OCI-LY1 (cell line): ENCODE measurements around the gene DRGX.

Source experiments
- H2AFZ ChIP-seq: fragments of 200-600 bp; sonication (generic), shearing (Covaris generic); 2 replicates; pipeline ENCODE4 v1.6.0; 2014; ENCODE audit warnings: antibody characterized with exemption, mild to moderate bottlenecking, low read length
- H3F3A ChIP-seq: fragments of 200-600 bp; sonication (generic), shearing (Covaris generic); 2 replicates; pipeline ENCODE4 v1.6.0; 2014; ENCODE audit warnings: mild to moderate bottlenecking, antibody characterized with exemption, low read length, moderate library complexity; ENCODE audit not compliant: insufficient read depth
- H3K27ac ChIP-seq: fragments of 200-600 bp; sonication (generic); 2 replicates; pipeline ENCODE4 v1.5.1; 2014; ENCODE audit warnings: low read length, mixed run types, mild to moderate bottlenecking, low read depth; ENCODE audit not compliant: poor library complexity, severe bottlenecking
- H3K27me3 ChIP-seq: fragments of 200-600 bp; sonication (generic); 2 replicates; pipeline ENCODE4 v1.6.0; 2014; ENCODE audit warnings: antibody characterized with exemption, mild to moderate bottlenecking, low read length, moderate library complexity; ENCODE audit not compliant: insufficient read depth
- H3K36me3 ChIP-seq: fragments of 200-600 bp; sonication (generic); 2 replicates; pipeline ENCODE4 v1.6.1; 2014; ENCODE audit warnings: mild to moderate bottlenecking, antibody characterized with exemption, low read length, moderate library complexity, mixed read lengths; ENCODE audit not compliant: insufficient read depth
- H3K4me1 ChIP-seq: fragments of 200-600 bp; sonication (generic); 2 replicates; pipeline ENCODE4 v1.5.1; 2014; ENCODE audit warnings: mild to moderate bottlenecking, low read length, moderate library complexity; ENCODE audit not compliant: insufficient read depth, severe bottlenecking
- H3K4me2 ChIP-seq: fragments of 200-600 bp; sonication (generic), shearing (Covaris generic); 2 replicates; pipeline ENCODE4 v1.6.1; 2014; ENCODE audit warnings: low read length
- H3K4me3 ChIP-seq: fragments of 200-600 bp; sonication (generic); 2 replicates; pipeline ENCODE4 v1.5.1; 2014; ENCODE audit warnings: low read length, low read depth, mild to moderate bottlenecking, mixed read lengths; ENCODE audit not compliant: poor library complexity, severe bottlenecking
- H3K79me2 ChIP-seq: fragments of 200-600 bp; shearing (Covaris generic); 2 replicates; pipeline ENCODE4 v1.6.1; 2016; ENCODE audit warnings: mixed run types, low read length, mixed read lengths; ENCODE audit not compliant: insufficient read depth
- H3K9ac ChIP-seq: fragments of 200-600 bp; sonication (generic), shearing (Covaris generic); 2 replicates; pipeline ENCODE4 v1.6.1; 2014; ENCODE audit warnings: mild to moderate bottlenecking, low read length, mixed read lengths
- H3K9me2 ChIP-seq: fragments of 200-600 bp; sonication (generic), shearing (Covaris generic); 2 replicates; pipeline ENCODE4 v1.6.1; 2014; ENCODE audit warnings: low read depth, mild to moderate bottlenecking, low read length, mixed read lengths
- H3K9me3 ChIP-seq: fragments of 200-600 bp; shearing (Covaris generic); 2 replicates; pipeline ENCODE4 v1.6.1; 2014; ENCODE audit warnings: low read length, mixed read lengths
- H4K20me1 ChIP-seq: fragments of 200-600 bp; sonication (generic), shearing (Covaris generic); 2 replicates; pipeline ENCODE4 v1.6.0; 2016; ENCODE audit warnings: mild to moderate bottlenecking, low read length; ENCODE audit not compliant: insufficient read depth
- EZH2 ChIP-seq: fragments of 200-600 bp; sonication (generic), shearing (Covaris generic); IDR thresholded peaks from 2 replicates; pipeline ENCODE4 v1.8.0; 2017; ENCODE audit warnings: borderline replicate concordance, mixed run types, mild to moderate bottlenecking, antibody characterized with exemption, low read length, moderate library complexity, mixed read lengths
- TF ChIP-seq, protein P1 (sequence below): fragments of 200-600 bp; sonication (generic), shearing (Covaris generic); IDR thresholded peaks from 2 replicates; pipeline ENCODE4 v1.5.1; 2017; ENCODE audit warnings: mild to moderate bottlenecking, antibody characterized with exemption, low read length, moderate library complexity, mixed read lengths

Gene DRGX

DNA sequence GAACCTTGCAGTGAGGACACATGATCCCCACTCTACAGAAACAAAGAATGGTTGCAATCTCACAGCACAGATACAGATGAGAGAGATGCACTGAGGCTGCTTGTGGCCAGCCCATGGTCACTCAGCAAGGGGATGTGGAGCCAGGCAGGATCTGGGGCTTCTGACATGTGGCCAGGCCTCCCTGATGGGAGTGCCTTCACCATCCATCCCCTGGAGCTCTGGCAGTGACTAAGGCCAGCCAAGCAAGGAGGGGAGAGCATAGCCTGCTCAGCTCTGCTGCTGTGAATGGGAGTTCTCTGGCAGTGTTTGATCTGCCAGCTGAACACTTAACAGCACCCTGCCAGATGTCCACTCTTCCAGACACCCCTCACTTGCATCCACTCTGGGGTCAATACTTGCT is 77.1 kb downstream of the DRGX start:
- Histone ChIP-seq H2AFZ (no peak overlapping the region), H3K27ac (no peak overlapping the region), H3K9ac (no peak overlapping the region), H3K36me3 (no peaks in the 10 kb centered on the region), H4K20me1 (no peaks in the 10 kb centered on the region), H3K4me1 (no peaks in the 10 kb centered on the region), H3K79me2 (no peaks in the 10 kb centered on the region), H3K4me3 (no peak overlapping the region), H3F3A (no peaks in the 10 kb centered on the region), H3K9me3 (no peaks in the 10 kb centered on the region), H3K4me2 (no peak overlapping the region), H3K27me3 (no peaks in the 10 kb centered on the region), H3K9me2 (no peaks in the 10 kb centered on the region)
- TF ChIP-seq EZH2, result no peak
- TF ChIP-seq, protein P1, sequence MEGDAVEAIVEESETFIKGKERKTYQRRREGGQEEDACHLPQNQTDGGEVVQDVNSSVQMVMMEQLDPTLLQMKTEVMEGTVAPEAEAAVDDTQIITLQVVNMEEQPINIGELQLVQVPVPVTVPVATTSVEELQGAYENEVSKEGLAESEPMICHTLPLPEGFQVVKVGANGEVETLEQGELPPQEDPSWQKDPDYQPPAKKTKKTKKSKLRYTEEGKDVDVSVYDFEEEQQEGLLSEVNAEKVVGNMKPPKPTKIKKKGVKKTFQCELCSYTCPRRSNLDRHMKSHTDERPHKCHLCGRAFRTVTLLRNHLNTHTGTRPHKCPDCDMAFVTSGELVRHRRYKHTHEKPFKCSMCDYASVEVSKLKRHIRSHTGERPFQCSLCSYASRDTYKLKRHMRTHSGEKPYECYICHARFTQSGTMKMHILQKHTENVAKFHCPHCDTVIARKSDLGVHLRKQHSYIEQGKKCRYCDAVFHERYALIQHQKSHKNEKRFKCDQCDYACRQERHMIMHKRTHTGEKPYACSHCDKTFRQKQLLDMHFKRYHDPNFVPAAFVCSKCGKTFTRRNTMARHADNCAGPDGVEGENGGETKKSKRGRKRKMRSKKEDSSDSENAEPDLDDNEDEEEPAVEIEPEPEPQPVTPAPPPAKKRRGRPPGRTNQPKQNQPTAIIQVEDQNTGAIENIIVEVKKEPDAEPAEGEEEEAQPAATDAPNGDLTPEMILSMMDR, result no peak

DNA sequence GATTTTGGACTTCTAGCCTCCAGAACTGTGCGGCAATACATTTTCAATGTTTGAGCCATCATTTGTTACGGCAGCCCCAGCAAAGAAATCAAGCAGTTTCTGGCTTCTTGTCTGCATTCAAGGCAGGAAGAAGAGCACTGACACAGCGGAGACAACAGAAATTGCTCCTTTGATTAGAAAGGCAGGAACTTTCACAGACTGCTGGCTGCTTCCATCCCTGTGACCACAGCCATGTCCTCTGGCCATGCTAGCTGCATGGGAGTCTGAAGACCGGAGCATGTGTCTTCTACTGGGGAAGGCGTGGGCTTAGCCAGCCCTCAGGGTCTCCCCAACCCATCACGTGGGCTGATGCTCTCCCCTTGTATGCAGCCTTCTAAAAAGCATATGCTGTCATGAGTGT is 77.9 kb downstream of the DRGX start:
- H3K9me2 ChIP-seq, result no peaks in the 10 kb centered on the region
- H2AFZ ChIP-seq, result no peak overlapping the region
- H3K27me3 ChIP-seq, result no peaks in the 10 kb centered on the region
- H4K20me1 ChIP-seq, result no peaks in the 10 kb centered on the region
- TF ChIP-seq EZH2, result no peak
- TF ChIP-seq, protein P1, result no peak
- H3K79me2 ChIP-seq, result no peaks in the 10 kb centered on the region
- no peak overlapping the region for H3K4me2 ChIP-seq
- H3K4me3 ChIP-seq, result no peak overlapping the region
- H3K4me1 ChIP-seq, result no peaks in the 10 kb centered on the region
- H3K9me3 ChIP-seq, result no peaks in the 10 kb centered on the region
- H3K36me3 ChIP-seq, result no peaks in the 10 kb centered on the region
- no peaks in the 10 kb centered on the region for H3F3A ChIP-seq
- H3K9ac ChIP-seq, result no peak overlapping the region
- no peak overlapping the region for H3K27ac ChIP-seq

DNA sequence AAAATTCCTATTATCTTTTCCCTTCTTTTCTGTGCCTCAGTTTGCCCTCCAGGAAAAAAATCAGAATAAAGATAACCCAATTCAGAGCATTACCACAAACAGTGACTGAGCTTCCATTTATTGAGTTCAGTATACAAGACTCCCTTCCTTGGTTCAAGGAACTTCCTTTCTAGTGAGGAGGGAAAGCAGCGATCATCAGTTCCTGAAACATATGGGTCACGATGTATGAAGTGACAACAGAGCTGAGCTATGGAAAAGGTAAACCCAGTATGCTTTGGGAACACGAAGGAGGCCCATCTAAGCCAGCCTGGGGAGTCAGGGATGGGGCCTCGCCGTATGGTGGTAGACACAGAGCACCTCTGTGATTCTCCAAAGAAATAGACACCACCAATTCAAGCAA is 81.1 kb downstream of the DRGX start:
- Histone ChIP-seq H3K9me3 (no peaks in the 10 kb centered on the region), H3K9me2 (no peaks in the 10 kb centered on the region), H4K20me1 (no peaks in the 10 kb centered on the region), H3K4me2 (no peak overlapping the region), H3K36me3 (no peaks in the 10 kb centered on the region), H2AFZ (no peak overlapping the region), H3K9ac (no peak overlapping the region), H3K79me2 (no peaks in the 10 kb centered on the region), H3K27me3 (no peaks in the 10 kb centered on the region), H3K4me3 (no peak overlapping the region), H3K4me1 (peaks cover 5% of the 10 kb centered on the region), H3F3A (no peaks in the 10 kb centered on the region), H3K27ac (no peak overlapping the region)
- TF ChIP-seq, protein P1, result no peak
- TF ChIP-seq EZH2, result no peak
